ENCODE measurements around the gene KRT73.

KRT73 gene

GRCh38 chr12:52637299-52637698 is 18.9 kb upstream of the KRT73 start:
- no peak overlapping the region for H3K4me3 ChIP-seq (ENCODE audit: low read depth, low read length)

GRCh38 chr12:52636592-52637258 is 18.4 kb upstream of the KRT73 start:
- DNase-seq (ENCODE audit: low read depth) = no peak
- no peak overlapping the region for H3K4me3 ChIP-seq (ENCODE audit: low read depth, low read length)
- TF ChIP-seq, protein P1, sequence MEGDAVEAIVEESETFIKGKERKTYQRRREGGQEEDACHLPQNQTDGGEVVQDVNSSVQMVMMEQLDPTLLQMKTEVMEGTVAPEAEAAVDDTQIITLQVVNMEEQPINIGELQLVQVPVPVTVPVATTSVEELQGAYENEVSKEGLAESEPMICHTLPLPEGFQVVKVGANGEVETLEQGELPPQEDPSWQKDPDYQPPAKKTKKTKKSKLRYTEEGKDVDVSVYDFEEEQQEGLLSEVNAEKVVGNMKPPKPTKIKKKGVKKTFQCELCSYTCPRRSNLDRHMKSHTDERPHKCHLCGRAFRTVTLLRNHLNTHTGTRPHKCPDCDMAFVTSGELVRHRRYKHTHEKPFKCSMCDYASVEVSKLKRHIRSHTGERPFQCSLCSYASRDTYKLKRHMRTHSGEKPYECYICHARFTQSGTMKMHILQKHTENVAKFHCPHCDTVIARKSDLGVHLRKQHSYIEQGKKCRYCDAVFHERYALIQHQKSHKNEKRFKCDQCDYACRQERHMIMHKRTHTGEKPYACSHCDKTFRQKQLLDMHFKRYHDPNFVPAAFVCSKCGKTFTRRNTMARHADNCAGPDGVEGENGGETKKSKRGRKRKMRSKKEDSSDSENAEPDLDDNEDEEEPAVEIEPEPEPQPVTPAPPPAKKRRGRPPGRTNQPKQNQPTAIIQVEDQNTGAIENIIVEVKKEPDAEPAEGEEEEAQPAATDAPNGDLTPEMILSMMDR (IDR thresholded peaks at IDR 0.05; ENCODE audit: low read depth, low read length) = no peak
- TF ChIP-seq POLR2A (IDR thresholded peaks at IDR 0.05; ENCODE audit: extremely low read depth, insufficient read length) (no peak), MYC (IDR thresholded peaks at IDR 0.05; ENCODE audit: low read depth, low read length) (no peak), MAX (IDR thresholded peaks at IDR 0.05; ENCODE audit: low read depth, low read length) (no peak)

More at GRCh38 chr12:52637299-52637698, 18.9 kb upstream of the KRT73 start:
- no peak for TF ChIP-seq POLR2A (IDR thresholded peaks at IDR 0.05; ENCODE audit: extremely low read depth, insufficient read length)
- no peak for TF ChIP-seq MAX (IDR thresholded peaks at IDR 0.05; ENCODE audit: low read depth, low read length)
- TF ChIP-seq, protein P1 (IDR thresholded peaks at IDR 0.05; ENCODE audit: low read depth, low read length) = no peak
- TF ChIP-seq MYC (IDR thresholded peaks at IDR 0.05; ENCODE audit: low read depth, low read length) = no peak
- no peak for DNase-seq (ENCODE audit: low read depth)

GRCh38 chr12:52636189-52636588 is 17.8 kb upstream of the KRT73 start:
- TF ChIP-seq MYC (IDR thresholded peaks at IDR 0.05; ENCODE audit: low read depth, low read length) (no peak), POLR2A (IDR thresholded peaks at IDR 0.05; ENCODE audit: extremely low read depth, insufficient read length) (no peak), MAX (IDR thresholded peaks at IDR 0.05; ENCODE audit: low read depth, low read length) (0 out of 2 replicates have a peak, but pooled peaks have one; percentile 35)
- TF ChIP-seq, protein P1 (IDR thresholded peaks at IDR 0.05; ENCODE audit: low read depth, low read length) = no peak
- no peak overlapping the region for H3K4me3 ChIP-seq (ENCODE audit: low read depth, low read length)
- no peak for DNase-seq (ENCODE audit: low read depth)

DNA sequence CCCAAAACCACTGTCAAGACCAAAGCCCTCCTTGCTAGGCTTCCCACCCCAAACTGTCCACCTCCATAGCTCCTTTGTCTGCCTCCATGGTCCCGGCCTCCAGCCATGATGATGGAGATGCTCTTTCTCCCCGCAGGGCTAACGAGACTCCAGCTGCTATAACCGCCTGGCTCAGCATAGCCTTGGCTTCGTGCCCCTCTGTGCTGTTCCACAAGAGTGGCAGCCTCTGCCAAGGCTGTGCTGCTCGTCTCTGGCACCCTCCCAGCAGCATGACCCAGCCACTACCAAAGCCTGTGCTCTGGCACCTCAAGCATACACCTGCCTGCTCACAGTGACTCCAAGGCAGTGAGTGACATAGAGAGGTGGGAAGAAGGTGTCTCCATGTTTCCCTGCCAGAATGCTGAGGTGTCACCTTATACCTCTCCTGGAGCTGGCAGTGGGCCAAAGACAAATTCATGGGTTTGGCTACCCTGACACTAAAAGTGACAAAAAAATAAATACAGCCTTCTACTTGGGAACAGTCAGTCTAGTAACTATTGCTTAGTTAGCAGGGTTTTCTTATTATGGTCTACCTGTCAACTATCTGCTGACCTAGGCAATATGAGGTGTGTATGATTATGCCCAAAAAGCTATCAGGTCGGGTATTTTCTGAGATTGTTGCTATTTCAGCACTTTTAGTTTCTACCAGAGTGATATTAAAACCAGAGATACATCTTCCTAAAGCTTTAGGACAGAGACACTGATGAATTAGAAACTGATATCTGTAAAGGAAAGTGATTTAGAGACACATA is 16.1 kb upstream of the KRT73 start:
- TF ChIP-seq MYC (IDR thresholded peaks at IDR 0.05; ENCODE audit: low read depth, low read length) = no peak
- TF ChIP-seq, protein P1 (IDR thresholded peaks at IDR 0.05; ENCODE audit: low read depth, low read length) = no peak
- TF ChIP-seq POLR2A (IDR thresholded peaks at IDR 0.05; ENCODE audit: extremely low read depth, insufficient read length) = no peak
- no peak for TF ChIP-seq MAX (IDR thresholded peaks at IDR 0.05; ENCODE audit: low read depth, low read length)
- H3K4me3 ChIP-seq (ENCODE audit: low read depth, low read length) = no peak overlapping the region
- no peak for DNase-seq (ENCODE audit: low read depth)

- peak; percentile 39 for DNase-seq (ENCODE audit: low read depth)
- H3K4me3 ChIP-seq (ENCODE audit: low read depth, low read length) = no peak overlapping the region
- TF ChIP-seq MAX (IDR thresholded peaks at IDR 0.05; ENCODE audit: low read depth, low read length) (peak; percentile 37; the same call in 1 of the 2 replicates), MYC (IDR thresholded peaks at IDR 0.05; ENCODE audit: low read depth, low read length) (no peak), POLR2A (IDR thresholded peaks at IDR 0.05; ENCODE audit: extremely low read depth, insufficient read length) (no peak)
- TF ChIP-seq, protein P1 (IDR thresholded peaks at IDR 0.05; ENCODE audit: low read depth, low read length) = no peak
Measured at GRCh38 chr12:52633383-52633782, 15.0 kb upstream of the KRT73 start.

Data from NB4 (cell line).